K562 (cell line): ENCODE measurements around the gene TNKS2.

Source experiments
- CBFB ChIP-seq: sonication (generic); formaldehyde crosslinking; IDR thresholded peaks from 2 replicates; pipeline ENCODE4 v1.4.0; 2020; ENCODE audit warnings: mild to moderate bottlenecking, missing genetic modification reagents
- KAT2B ChIP-seq: IDR thresholded peaks from one replicate; pipeline ENCODE4 v1.6.1; 2012; ENCODE audit warnings: low read depth, mild to moderate bottlenecking, control low read depth, inconsistent platforms, low read length, moderate library complexity
- NFXL1 ChIP-seq: fragments of 450-650 bp; formaldehyde crosslinking; IDR thresholded peaks from 2 replicates; pipeline ENCODE4 v1.4.0; 2021; ENCODE audit warnings: mild to moderate bottlenecking
- PBX2 ChIP-seq, 2 experiments: IDR thresholded peaks in 1 of 2; conservative IDR thresholded peaks in 1 of 2; 2 replicates each; pipeline ENCODE4 v1.6.1; 2016; ENCODE audit warnings: low read depth in 2 of 2, mild to moderate bottlenecking in 1 of 2, missing compliant biosample characterization in 1 of 2, missing genetic modification characterization in 1 of 2, moderate library complexity in 1 of 2
- ZFPM2 ChIP-seq: fragments of 250-450 bp; sonication (Bioruptor Pico); IDR thresholded peaks from 2 replicates; pipeline ENCODE4 v1.5.1; 2022; ENCODE audit warnings: mild to moderate bottlenecking
- ZNF717 ChIP-seq: fragments of 250-450 bp; sonication (Bioruptor Pico); IDR thresholded peaks from 2 replicates; pipeline ENCODE4 v1.5.0; 2021
- TF ChIP-seq, protein P1 (sequence below), 2 experiments: fragments of 250-450 bp in 1 of 2; fragments of 450-650 bp in 1 of 2; sonication (Bioruptor Pico) in 1 of 2; IDR thresholded peaks; 2 replicates each; pipeline versions ENCODE4 v1.6.1 to v1.8.0; 2016 to 2021; ENCODE audit warnings: mild to moderate bottlenecking in 2 of 2, moderate library complexity in 2 of 2, missing compliant biosample characterization in 1 of 2, missing genetic modification characterization in 1 of 2

DNA sequence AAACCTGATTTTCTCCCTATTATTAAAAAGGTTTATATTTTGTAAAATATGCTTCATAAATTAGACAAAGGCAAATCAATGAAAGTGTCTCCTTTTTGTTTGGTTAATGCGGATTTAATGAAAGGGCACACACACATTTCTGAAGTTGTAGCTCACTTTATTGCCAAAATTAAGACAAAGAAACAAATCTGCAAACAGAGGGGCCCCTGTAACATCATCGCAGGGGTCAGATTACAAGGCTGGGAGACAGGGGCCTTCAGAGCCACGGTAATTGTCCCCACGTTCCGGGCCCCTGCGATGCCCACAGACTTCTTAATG is 88.7 kb downstream of the TNKS2 start:
- no peak for TF ChIP-seq CBFB (CRISPR knock-in tag)
- TF ChIP-seq PBX2 (CRISPR knock-in tag; IDR thresholded peaks at IDR 0.05; ENCODE audit: low read depth), result no peak
- no peak for TF ChIP-seq PBX2 (tag; conservative IDR thresholded peaks at IDR 0.05; ENCODE audit: low read depth)
- TF ChIP-seq ZNF717 (CRISPR knock-in tag), result no peak
- TF ChIP-seq ZFPM2 (CRISPR knock-in tag), result no peak
- TF ChIP-seq, protein P1, sequence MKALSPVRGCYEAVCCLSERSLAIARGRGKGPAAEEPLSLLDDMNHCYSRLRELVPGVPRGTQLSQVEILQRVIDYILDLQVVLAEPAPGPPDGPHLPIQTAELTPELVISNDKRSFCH (CRISPR knock-in tag; IDR thresholded peaks at IDR 0.05), result no peak
- TF ChIP-seq, protein P1 (tag; IDR thresholded peaks at IDR 0.05), result no peak
- TF ChIP-seq KAT2B, result no peak
- TF ChIP-seq NFXL1, result no peak
